ENCODE measurements around the gene PIK3R5. TPM values are rescaled to one million over a fixed set of nuclear protein-coding genes. Genes with fewer than 3 reads are reported as not detected.

PIK3R5 gene
- total RNA-seq, 4 donors from 2014 or later = 17.8 to 62.1 (median 22.5) TPM

DNA sequence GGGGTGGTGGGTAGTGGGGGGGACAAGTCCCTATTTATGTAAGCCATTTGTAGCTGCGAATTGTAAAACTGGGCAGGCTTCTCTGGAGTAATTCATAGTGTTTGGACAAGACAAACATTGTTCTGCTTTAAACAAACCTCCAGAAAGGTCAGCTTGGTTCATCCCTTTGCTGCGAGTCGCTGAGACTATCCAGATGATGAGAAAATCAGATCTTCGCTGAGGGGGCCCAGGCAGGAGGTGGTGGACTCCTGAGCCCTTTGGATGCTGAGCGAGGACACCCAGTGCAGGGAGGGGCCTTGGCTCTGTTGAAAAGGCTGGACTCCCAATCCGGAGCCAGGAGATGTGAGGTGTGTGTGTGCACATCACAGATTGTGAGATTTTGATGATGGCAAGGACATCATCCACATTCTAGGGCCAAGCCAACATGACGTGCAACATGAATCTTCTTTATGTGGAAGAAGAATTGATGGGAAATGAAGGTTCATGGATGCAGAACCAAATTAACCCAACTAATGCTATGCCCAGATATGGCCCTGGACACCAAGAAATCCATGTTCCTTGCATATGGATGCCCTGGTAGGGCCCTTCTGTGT is 40.8 kb upstream of the PIK3R5 start:
- 71 to 75% methylated on average over 7 of the region's 7 CpGs for WGBS, 2 donors
- no peaks in the 10 kb centered on the region for H3K36me3 ChIP-seq
- H3K27ac ChIP-seq = no peak overlapping the region
- no peak for DNase-seq (ENCODE audit: low spot score in 2 of 2)
- H3K27me3 ChIP-seq = peaks cover 0 to 45% of the 10 kb centered on the region in 2 donors
- peaks cover 0 to 21% (median 6%) of the 10 kb centered on the region in 4 donors for H3K4me1 ChIP-seq
- no peak overlapping the region for H3K4me3 ChIP-seq
- TF ChIP-seq CTCF (IDR thresholded peaks at IDR 0.05) (no peak), EP300 (IDR thresholded peaks at IDR 0.05) (no peak), POLR2A (IDR thresholded peaks at IDR 0.05) (no peak)
- H3K9me3 ChIP-seq = peaks cover 0 to 5% (median 0%) of the 10 kb centered on the region in 4 donors

GRCh38 chr17:9004961-9005285 is 39.4 kb upstream of the PIK3R5 start:
- H3K36me3 ChIP-seq = no peaks in the 10 kb centered on the region
- H3K9me3 ChIP-seq = peaks cover 0 to 4% (median 0%) of the 10 kb centered on the region in 4 donors
- 66% methylated on average over 6 of the region's 6 CpGs for WGBS, 2 donors
- no peak overlapping the region for H3K27ac ChIP-seq
- DNase-seq (ENCODE audit: low spot score in 2 of 2) = no peak
- no peak for TF ChIP-seq EP300 (IDR thresholded peaks at IDR 0.05)
- no peak for TF ChIP-seq POLR2A (IDR thresholded peaks at IDR 0.05)
- TF ChIP-seq CTCF (IDR thresholded peaks at IDR 0.05) = no peak
- no peak overlapping the region for H3K4me3 ChIP-seq
- H3K4me1 ChIP-seq = peaks cover 0 to 21% (median 6%) of the 10 kb centered on the region in 4 donors
- peaks cover 0 to 45% of the 10 kb centered on the region in 2 donors for H3K27me3 ChIP-seq

DNA sequence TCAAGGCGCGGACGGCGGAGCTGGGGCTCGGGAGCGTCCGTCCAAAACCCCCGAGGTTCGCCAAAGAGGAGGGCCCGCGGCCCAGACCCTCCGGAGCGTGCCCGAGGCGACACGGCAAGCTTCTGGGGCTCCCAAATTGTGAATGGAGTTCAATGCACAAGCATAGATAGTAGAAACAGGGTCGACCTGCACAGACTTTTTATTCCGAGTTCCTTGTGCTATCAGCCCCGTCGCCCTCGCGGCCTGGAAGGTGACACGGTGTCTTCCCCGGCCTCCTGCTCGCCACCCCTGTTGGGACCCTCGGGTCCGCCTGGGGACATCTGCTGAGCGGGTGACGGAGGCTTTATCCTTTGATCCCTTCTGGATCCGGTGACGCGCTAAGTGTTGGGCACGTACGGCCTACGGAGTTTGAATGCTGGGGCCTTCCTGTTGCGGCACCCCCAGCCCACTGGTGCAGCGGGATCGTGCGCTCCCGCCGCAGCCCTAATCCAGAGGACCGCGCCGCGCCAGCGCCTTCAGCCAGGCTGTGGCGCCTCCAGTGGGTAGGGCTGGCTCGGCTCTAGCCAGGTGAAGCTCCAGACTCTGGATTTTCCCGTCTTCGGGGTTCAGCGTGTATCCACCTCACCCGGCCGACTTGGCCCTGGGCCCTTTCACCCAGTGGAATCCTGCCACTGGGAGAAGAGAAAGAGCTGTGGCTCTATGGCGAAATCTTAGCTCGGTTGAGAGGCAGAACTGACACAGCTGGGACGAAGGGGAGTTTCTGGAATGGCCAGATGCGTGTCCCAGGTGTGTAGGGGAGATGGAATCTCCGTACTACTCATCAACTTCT is 38.8 kb upstream of the PIK3R5 start:
- TF ChIP-seq EP300 (IDR thresholded peaks at IDR 0.05) (no peak), POLR2A (IDR thresholded peaks at IDR 0.05) (no peak), CTCF (IDR thresholded peaks at IDR 0.05) (no peak)
- Histone ChIP-seq H3K4me3 (peak overlapping the region in 2 of 4 donors; percentile 7 to 55), H3K27ac (no peak overlapping the region), H3K27me3 (peaks cover 0 to 45% of the 10 kb centered on the region in 2 donors), H3K4me1 (peaks cover 0 to 21% (median 6%) of the 10 kb centered on the region in 4 donors), H3K36me3 (no peaks in the 10 kb centered on the region), H3K9me3 (peaks cover 0 to 4% (median 0%) of the 10 kb centered on the region in 4 donors)
- 34 to 35% methylated on average over 40 to 48 of the region's 58 CpGs for WGBS, 2 donors
- no peak for DNase-seq (ENCODE audit: low spot score in 2 of 2)

GRCh38 chr17:9003355-9004131 is 38.0 kb upstream of the PIK3R5 start:
- Histone ChIP-seq H3K27ac (no peak overlapping the region), H3K4me1 (peaks cover 0 to 21% (median 6%) of the 10 kb centered on the region in 4 donors), H3K27me3 (peaks cover 0 to 45% of the 10 kb centered on the region in 2 donors), H3K4me3 (peak overlapping the region; percentile 7 to 55 (median 36)), H3K36me3 (no peaks in the 10 kb centered on the region), H3K9me3 (peaks cover 0 to 4% (median 0%) of the 10 kb centered on the region in 4 donors)
- TF ChIP-seq EP300 (IDR thresholded peaks at IDR 0.05) (no peak), POLR2A (IDR thresholded peaks at IDR 0.05) (no peak), CTCF (IDR thresholded peaks at IDR 0.05) (no peak)
- WGBS, 2 donors = 2 to 6% methylated on average over 46 to 57 of the region's 90 CpGs
- no peak for DNase-seq (ENCODE audit: low spot score in 2 of 2)

All from tibial nerve (tissue), 4 donors.